Measurements from ENCODE around the gene BRD4. TPM values are rescaled to one million over a fixed set of nuclear protein-coding genes. Genes with fewer than 3 reads are reported as not detected.
A peak's percentile ranks its signal among the peaks of the same experiment; 100 is the strongest.

The BRD4 gene
- total RNA-seq, 1 donor, result 26.3 TPM

GRCh38 chr19:15283141-15283883 lies 49.0 kb downstream of the BRD4 start:
- no peak overlapping the region for H3K4me3 ChIP-seq (ENCODE audit: low read depth, low read length)
- TF ChIP-seq CTCF (IDR thresholded peaks at IDR 0.05; ENCODE audit: insufficient read depth, low read depth, low read length), result no peak
- peak; percentile 95 for DNase-seq (ENCODE audit: low read depth)

- no peak overlapping the region for H3K4me3 ChIP-seq (ENCODE audit: low read depth, low read length)
- no peak for DNase-seq (ENCODE audit: low read depth)
- no peak for TF ChIP-seq CTCF (IDR thresholded peaks at IDR 0.05; ENCODE audit: insufficient read depth, low read depth, low read length)
Measured at GRCh38 chr19:15282311-15282705, 50.0 kb downstream of the BRD4 start.

- H3K4me3 ChIP-seq (ENCODE audit: low read depth, low read length), result no peak overlapping the region
- DNase-seq (ENCODE audit: low read depth), result peak; percentile 98
- TF ChIP-seq CTCF (IDR thresholded peaks at IDR 0.05; ENCODE audit: insufficient read depth, low read depth, low read length), result peak; percentile 28
Measured at GRCh38 chr19:15280915-15281683, 51.2 kb downstream of the BRD4 start.

- peak; percentile 90 for DNase-seq (ENCODE audit: low read depth)
- TF ChIP-seq CTCF (IDR thresholded peaks at IDR 0.05; ENCODE audit: insufficient read depth, low read depth, low read length), result no peak
- no peak overlapping the region for H3K4me3 ChIP-seq (ENCODE audit: low read depth, low read length)
Measured at GRCh38 chr19:15280048-15280725, 52.2 kb downstream of the BRD4 start.

- H3K4me3 ChIP-seq (ENCODE audit: low read depth, low read length), result no peak overlapping the region
- no peak for DNase-seq (ENCODE audit: low read depth)
- TF ChIP-seq CTCF (IDR thresholded peaks at IDR 0.05; ENCODE audit: insufficient read depth, low read depth, low read length), result no peak
Measured at GRCh38 chr19:15279326-15279904, 52.9 kb downstream of the BRD4 start.

GRCh38 chr19:15276620-15277215 lies 55.6 kb downstream of the BRD4 start:
- DNase-seq (ENCODE audit: low read depth), result peak; percentile 58
- TF ChIP-seq CTCF (IDR thresholded peaks at IDR 0.05; ENCODE audit: insufficient read depth, low read depth, low read length), result no peak
- H3K4me3 ChIP-seq (ENCODE audit: low read depth, low read length), result no peak overlapping the region

Measured in fibroblast of villous mesenchyme (primary cell).